HL-60 (cell line): ENCODE results near the gene RASAL3.
A peak's percentile ranks its signal among the peaks of the same experiment; 100 is the strongest.
"Not testable (repeated sequence)": the region's sequence is repeated elsewhere in the genome, so short reads cannot be mapped to it uniquely, and the experiment has no call there.

Source experiments
- DNase-seq, 2 experiments: peaks; one replicate each; pipeline ENCODE4 v3.0.0-alpha.2; 2010 to 2020; ENCODE audit warnings: low read depth in 1 of 2, low spot score in 1 of 2
- H3K27ac ChIP-seq: fragments of 250-450 bp; sonication (Bioruptor Pico); replicated peaks from 2 replicates; pipeline ENCODE4 v1.5.1; 2020; ENCODE audit warnings: mild to moderate bottlenecking, moderate library complexity
- H3K27me3 ChIP-seq: fragments of 250-450 bp; sonication (Bioruptor Pico); 2 replicates; pipeline ENCODE4 v1.5.1; 2021; ENCODE audit warnings: mild to moderate bottlenecking, moderate library complexity; ENCODE audit not compliant: insufficient read depth, poor library complexity, severe bottlenecking
- H3K4me3 ChIP-seq: replicated peaks from 2 replicates; pipeline ENCODE4 v1.5.1; 2011; ENCODE audit warnings: mild to moderate bottlenecking, control low read depth, low read length; ENCODE audit not compliant: insufficient read depth
- CTCF ChIP-seq: IDR thresholded peaks from one replicate; pipeline ENCODE4 v1.5.1; 2011; ENCODE audit warnings: low read length, control low read depth, inconsistent platforms; ENCODE audit not compliant: insufficient read depth
- GABPA ChIP-seq: IDR thresholded peaks from 2 replicates; pipeline ENCODE4 v1.6.1; 2012; ENCODE audit warnings: low read depth
- POLR2AphosphoS5 ChIP-seq: IDR thresholded peaks from 2 replicates; pipeline ENCODE4 v1.6.1; 2012; ENCODE audit warnings: low read depth
- SPI1 ChIP-seq: IDR thresholded peaks from 2 replicates; pipeline ENCODE4 v1.6.1; 2012; ENCODE audit warnings: low read depth, mild to moderate bottlenecking, borderline replicate concordance
- TF ChIP-seq, protein P1 (sequence below): IDR thresholded peaks from 2 replicates; pipeline ENCODE4 v1.6.1; 2012; ENCODE audit warnings: low read depth; ENCODE audit not compliant: insufficient replicate concordance

RASAL3 gene

GRCh38 chr19:15479391-15480345, 15.3 kb upstream of the RASAL3 start, which contains the start of gene PGLYRP2:
TSS of gene PGLYRP2 (minus strand) at chr19:15479501. CDS start at chr19:15479371, 130 bp downstream.
- peak in 1 of 2 experiments; percentile 63 for DNase-seq
- Histone ChIP-seq H3K27ac (no peak within 1 kb of the TSS), H3K27me3 (no peaks in the 10 kb centered on the region)

GRCh38 chr19:15476325-15476724, 12.0 kb upstream of the RASAL3 start:
- no peaks in the 10 kb centered on the region for H3K27me3 ChIP-seq
- TF ChIP-seq CTCF: no peak
- H3K27ac ChIP-seq: no peak overlapping the region
- no peak for DNase-seq
- H3K4me3 ChIP-seq: no peak overlapping the region

More at GRCh38 chr19:15479391-15480345, 15.3 kb upstream of the RASAL3 start, which contains the start of gene PGLYRP2:
- no peak for TF ChIP-seq GABPA
- TF ChIP-seq CTCF: peak; percentile 36
- TF ChIP-seq SPI1: peak; percentile 55; the same call in 1 of the 2 replicates
- no peak within 1 kb of the TSS for H3K4me3 ChIP-seq

- TF ChIP-seq, protein P1, sequence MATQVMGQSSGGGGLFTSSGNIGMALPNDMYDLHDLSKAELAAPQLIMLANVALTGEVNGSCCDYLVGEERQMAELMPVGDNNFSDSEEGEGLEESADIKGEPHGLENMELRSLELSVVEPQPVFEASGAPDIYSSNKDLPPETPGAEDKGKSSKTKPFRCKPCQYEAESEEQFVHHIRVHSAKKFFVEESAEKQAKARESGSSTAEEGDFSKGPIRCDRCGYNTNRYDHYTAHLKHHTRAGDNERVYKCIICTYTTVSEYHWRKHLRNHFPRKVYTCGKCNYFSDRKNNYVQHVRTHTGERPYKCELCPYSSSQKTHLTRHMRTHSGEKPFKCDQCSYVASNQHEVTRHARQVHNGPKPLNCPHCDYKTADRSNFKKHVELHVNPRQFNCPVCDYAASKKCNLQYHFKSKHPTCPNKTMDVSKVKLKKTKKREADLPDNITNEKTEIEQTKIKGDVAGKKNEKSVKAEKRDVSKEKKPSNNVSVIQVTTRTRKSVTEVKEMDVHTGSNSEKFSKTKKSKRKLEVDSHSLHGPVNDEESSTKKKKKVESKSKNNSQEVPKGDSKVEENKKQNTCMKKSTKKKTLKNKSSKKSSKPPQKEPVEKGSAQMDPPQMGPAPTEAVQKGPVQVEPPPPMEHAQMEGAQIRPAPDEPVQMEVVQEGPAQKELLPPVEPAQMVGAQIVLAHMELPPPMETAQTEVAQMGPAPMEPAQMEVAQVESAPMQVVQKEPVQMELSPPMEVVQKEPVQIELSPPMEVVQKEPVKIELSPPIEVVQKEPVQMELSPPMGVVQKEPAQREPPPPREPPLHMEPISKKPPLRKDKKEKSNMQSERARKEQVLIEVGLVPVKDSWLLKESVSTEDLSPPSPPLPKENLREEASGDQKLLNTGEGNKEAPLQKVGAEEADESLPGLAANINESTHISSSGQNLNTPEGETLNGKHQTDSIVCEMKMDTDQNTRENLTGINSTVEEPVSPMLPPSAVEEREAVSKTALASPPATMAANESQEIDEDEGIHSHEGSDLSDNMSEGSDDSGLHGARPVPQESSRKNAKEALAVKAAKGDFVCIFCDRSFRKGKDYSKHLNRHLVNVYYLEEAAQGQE: no peak
- TF ChIP-seq GABPA: no peak
- TF ChIP-seq POLR2AphosphoS5: no peak
- no peak for TF ChIP-seq CTCF
- TF ChIP-seq SPI1: no peak
- H3K27me3 ChIP-seq: no peaks in the 10 kb centered on the region
- no peak overlapping the region for H3K27ac ChIP-seq
- no peak overlapping the region for H3K4me3 ChIP-seq
- DNase-seq: no peak
Observed at GRCh38 chr19:15475611-15476010, 11.3 kb upstream of the RASAL3 start.

DNA sequence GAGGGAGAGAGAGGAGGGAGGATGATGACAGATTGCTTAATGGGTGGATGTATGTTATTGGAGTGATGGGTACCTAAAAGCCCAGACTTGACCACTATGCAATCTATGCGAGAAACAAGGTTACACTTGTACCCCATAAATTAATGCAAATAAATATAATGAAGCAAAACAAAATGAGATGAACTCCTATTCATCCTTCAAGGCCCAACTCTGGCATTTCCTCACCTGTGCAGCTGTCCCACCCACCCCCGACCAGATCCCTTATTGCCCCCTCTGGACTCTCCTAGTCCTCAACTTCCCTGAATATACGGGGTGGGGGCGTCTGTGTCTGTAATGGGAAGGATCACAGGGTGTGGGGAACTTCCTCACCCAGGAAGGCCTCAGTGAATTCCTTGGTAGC, 10.8 kb upstream of the RASAL3 start:
- TF ChIP-seq, protein P1: no peak
- TF ChIP-seq GABPA (no peak), POLR2AphosphoS5 (no peak), SPI1 (no peak), CTCF (no peak)
- Histone ChIP-seq H3K27me3 (no peaks in the 10 kb centered on the region), H3K4me3 (no peak overlapping the region), H3K27ac (no peak overlapping the region)
- no peak for DNase-seq

DNA sequence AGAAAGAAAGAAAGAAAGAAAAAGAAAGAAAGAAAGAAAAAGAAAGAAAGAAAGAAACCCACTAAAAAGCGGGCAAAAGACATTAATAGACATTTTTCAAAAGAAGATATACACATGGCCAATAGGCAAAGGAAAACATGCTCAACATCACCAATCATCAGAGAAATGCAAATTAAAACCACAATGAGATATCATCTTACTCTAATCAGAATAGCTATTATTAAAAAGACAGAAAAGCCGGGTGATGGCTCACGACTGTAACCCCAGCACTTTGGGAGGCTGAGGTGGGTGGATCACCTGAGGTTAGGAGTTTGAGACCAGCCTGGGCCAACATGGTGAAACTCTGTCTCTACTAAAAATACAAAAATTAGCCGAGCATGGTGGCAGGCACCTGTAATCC, 9.5 kb upstream of the RASAL3 start:
- DNase-seq, H3K27ac ChIP-seq, H3K27me3 ChIP-seq, H3K4me3 ChIP-seq: not testable (repeated sequence)
